ENCODE results near the gene CARD9.

CARD9 gene

DNA sequence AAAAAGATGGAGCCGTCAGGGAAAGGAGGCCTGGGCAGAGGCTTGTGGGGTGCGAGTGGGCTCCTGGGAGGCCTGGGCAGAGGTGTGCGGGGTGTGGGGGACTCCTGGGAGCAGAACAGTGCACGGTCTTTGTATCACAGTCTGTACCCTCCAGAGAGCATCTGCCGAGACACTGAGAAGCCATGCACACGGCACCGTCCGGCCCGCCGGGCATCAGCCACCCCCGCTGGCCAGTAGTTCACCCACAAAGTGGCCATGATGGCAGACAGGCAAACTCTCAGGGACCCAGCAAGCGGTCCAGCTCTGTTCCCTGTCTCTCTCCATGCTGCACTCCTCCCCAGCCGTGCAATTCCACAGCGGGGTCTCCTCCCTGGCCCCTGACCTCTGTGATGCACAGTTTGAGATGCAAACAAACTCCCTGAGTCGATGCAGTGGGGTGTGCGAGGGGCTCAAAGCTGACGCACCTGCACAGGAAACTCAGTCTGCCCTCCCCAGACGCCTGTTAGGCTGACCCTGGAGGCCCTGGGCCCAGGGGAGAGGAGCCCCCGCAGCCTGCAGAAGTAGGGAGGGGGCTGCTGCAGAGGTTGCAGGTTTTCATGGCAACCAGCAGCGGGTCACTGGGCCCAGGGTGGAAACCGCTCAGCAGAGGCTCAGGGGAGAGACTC lies 55.2 kb downstream of the CARD9 start:
- no peak for DNase-seq

DNA sequence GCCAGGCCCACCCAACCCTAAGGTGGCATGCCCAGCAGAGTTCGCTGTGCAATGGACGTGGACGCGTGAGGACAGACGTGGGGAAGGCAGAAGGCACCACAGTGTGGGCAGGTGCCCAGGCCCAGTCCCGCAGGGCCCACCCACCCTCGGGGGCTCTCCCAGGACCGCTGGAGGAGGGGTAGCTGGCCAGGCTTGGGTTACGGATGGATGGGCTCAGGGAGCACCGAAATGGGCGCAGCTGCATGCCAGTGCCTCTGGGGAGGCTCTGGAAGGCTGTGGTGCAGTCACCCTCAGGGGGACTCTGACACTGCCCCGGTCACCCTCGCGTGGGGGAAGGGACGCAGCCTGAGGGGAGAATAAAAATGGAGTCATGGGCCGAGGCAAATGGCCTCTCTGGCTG lies 55.8 kb downstream of the CARD9 start:
- DNase-seq, result no peak

GRCh38 chr9:136316896-136317676 lies 56.4 kb downstream of the CARD9 start:
- DNase-seq, result no peak

DNA sequence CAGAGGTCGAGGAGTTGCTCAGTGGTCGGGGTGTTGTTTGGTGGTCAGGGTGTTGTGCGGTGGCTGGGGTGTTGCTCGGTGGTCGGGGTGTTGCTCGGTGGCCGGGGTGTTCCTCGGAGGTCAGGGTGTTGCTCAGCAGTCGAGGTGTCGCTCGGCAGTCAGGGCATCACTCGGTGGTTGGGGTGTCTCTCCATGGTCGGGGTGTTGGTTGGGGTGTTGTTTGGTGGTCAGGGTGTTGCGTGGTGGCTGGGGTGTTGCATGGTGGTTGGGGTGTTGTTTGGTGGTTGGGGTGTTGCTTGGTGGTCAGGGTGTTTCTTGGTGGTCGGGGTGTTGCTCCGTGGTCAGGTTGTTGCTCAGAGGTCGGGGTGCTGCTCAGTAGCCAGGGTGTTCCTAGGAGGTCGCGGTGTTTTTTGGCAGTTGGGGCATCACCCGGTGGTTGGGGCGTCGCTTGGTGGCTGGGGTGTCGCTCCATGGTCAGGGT lies 57.2 kb downstream of the CARD9 start:
- peak; percentile 71 for DNase-seq

DNA sequence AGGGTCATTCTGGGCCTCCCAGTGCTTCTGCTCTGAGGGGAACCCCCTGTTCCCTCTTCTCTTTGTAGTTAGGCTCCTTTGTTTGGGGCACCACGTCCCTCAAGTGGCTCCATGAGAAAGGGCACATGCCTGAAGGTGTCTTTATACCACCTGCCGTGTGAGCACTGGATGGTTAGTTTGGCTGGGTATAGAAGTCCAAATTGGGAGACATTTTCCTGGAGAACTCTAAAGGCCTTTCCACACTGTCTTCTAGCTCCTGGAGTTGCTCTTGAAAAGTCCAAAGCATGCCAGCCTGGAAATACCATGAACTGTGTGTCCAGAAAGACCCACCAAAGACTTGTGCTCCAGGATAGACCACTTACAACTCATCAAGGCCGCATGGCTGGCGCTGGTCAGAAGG lies 58.5 kb downstream of the CARD9 start:
- no peak for DNase-seq

DNA sequence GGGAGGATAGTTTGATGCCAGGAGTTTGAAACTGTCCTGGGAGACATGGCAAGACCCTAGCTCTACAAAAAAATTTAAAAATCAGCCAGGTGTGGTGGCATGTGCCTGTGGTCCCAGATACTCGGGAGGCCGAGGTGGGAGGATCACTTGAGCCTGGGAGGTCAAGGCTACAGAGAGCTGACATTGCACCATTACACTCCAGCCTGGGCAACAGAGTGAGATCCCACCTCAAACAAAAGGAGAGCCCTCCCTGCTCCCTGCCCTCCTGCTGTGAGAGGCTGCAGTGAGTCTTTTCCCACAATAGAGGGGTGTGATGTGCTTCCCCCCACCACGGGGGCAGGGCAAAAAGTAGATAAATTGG lies 59.4 kb downstream of the CARD9 start:
- DNase-seq, result no peak

All from CD4-positive, alpha-beta T cell treated with Interleukin-10 for 1 hour (primary cell).